Endothelial cell of umbilical vein (primary cell): ENCODE results near the gene TEX28. TPM values are rescaled to one million over a fixed set of nuclear protein-coding genes. Genes with fewer than 3 reads are reported as not detected.
"Not testable (repeated sequence)": the region's sequence is repeated elsewhere in the genome, so short reads cannot be mapped to it uniquely, and the experiment has no call there.

ENCODE experiments used
- BruUV-seq: library from RNA; stranded (reverse); fragments of 400-500 nt; replicated peaks from 2 replicates; lab custom pipeline; 2021; lab: Mats Ljungman, UMichigan
- CTCF ChIA-PET: fragments of 300-600, 350-600 bp; sonication (Branson Sonifier 250); formaldehyde crosslinking; loops from one replicate; lab custom pipeline; 2021; ENCODE audit warnings: antibody characterized with exemption, inconsistent platforms; lab: Charles Lee
- POLR2A ChIA-PET: fragments of 300-600, 350-600 bp; sonication (Branson Sonifier 250); formaldehyde crosslinking; loops from one replicate; lab custom pipeline; 2021; ENCODE audit warnings: antibody characterized with exemption, inconsistent platforms; lab: Charles Lee
- DNase-seq: peaks from one replicate; pipeline ENCODE4 v3.0.0-alpha.2; 2011; ENCODE audit warnings: low read depth, low spot score
- FAIRE-seq: peaks from 2 replicates; lab custom pipeline; 2011; peaks lifted over from hg19 to GRCh38; lab: Jason Lieb, UNC
- H2AFZ ChIP-seq: 2 replicates; pipeline ENCODE4 v1.6.0; 2012; ENCODE audit warnings: low read depth, low read length, control low read depth, inconsistent platforms
- H3K27ac ChIP-seq: 2 replicates; pipeline ENCODE4 v1.5.1; 2011; ENCODE audit warnings: low read depth, mild to moderate bottlenecking, control low read depth, low read length, moderate library complexity; ENCODE audit not compliant: insufficient read depth
- H3K27me3 ChIP-seq, 2 experiments: 2 replicates each; pipeline versions ENCODE4 v1.6.0 to v1.6.1; 2011; ENCODE audit warnings: low read length in 2 of 2, mixed read lengths in 1 of 2; ENCODE audit not compliant: control insufficient read depth in 2 of 2, insufficient read depth in 2 of 2
- H3K36me3 ChIP-seq, 2 experiments: 2 replicates in 1 of 2; 3 replicates in 1 of 2; pipeline ENCODE4 v1.5.1; 2011; ENCODE audit warnings: low read length in 2 of 2, mild to moderate bottlenecking in 1 of 2, moderate library complexity in 1 of 2; ENCODE audit not compliant: control insufficient read depth in 2 of 2, insufficient read depth in 2 of 2; ENCODE audit errors: extremely low read depth in 1 of 2
- H3K4me1 ChIP-seq: 3 replicates; pipeline ENCODE4 v1.5.1; 2011; ENCODE audit warnings: mild to moderate bottlenecking, low read length; ENCODE audit not compliant: control insufficient read depth, insufficient read depth; ENCODE audit errors: extremely low read depth
- H3K4me2 ChIP-seq: 2 replicates; pipeline ENCODE4 v1.6.1; 2011; ENCODE audit warnings: low read length, control low read depth, mixed read lengths; ENCODE audit not compliant: insufficient read depth
- H3K4me3 ChIP-seq, 3 experiments: fragments of 200-600 bp in 1 of 3; sonication (generic), shearing (Covaris generic) in 1 of 3; replicated peaks in 1 of 3; 2 replicates each; pipeline ENCODE4 v1.5.1; 2011 to 2016; ENCODE audit warnings: control low read depth in 3 of 3, low read length in 3 of 3, mild to moderate bottlenecking in 2 of 3, inconsistent platforms in 1 of 3, low read depth in 1 of 3, moderate library complexity in 1 of 3; ENCODE audit not compliant: insufficient read depth in 1 of 3
- H3K79me2 ChIP-seq: 2 replicates; pipeline ENCODE4 v1.6.0; 2012; ENCODE audit warnings: low read length, inconsistent platforms; ENCODE audit not compliant: control insufficient read depth, insufficient read depth
- H3K9ac ChIP-seq: replicated peaks from 2 replicates; pipeline ENCODE3; 2011; ENCODE audit warnings: low read length, control low read depth; ENCODE audit not compliant: insufficient read depth; ENCODE audit errors: extremely low read depth
- H3K9me1 ChIP-seq: replicated peaks from 3 replicates; pipeline ENCODE4 v1.6.0; 2011; ENCODE audit warnings: mild to moderate bottlenecking, low read length; ENCODE audit not compliant: control insufficient read depth, insufficient read depth; ENCODE audit errors: extremely low read depth
- H3K9me3 ChIP-seq: replicated peaks from 2 replicates; pipeline ENCODE4 v1.5.1; 2012; ENCODE audit warnings: low read length, inconsistent platforms; ENCODE audit not compliant: control insufficient read depth, insufficient read depth
- H4K20me1 ChIP-seq: replicated peaks from 2 replicates; pipeline ENCODE3; 2011; ENCODE audit warnings: mild to moderate bottlenecking, low read length; ENCODE audit not compliant: control insufficient read depth, insufficient read depth; ENCODE audit errors: extremely low read depth
- CTCF ChIP-seq, 2 donors: IDR thresholded peaks; 1 replicate in 1 of 2; 2 replicates in 1 of 2; pipeline ENCODE4 v1.5.1; 2011; ENCODE audit warnings: low read length in 2 of 2, mild to moderate bottlenecking in 2 of 2, moderate library complexity in 2 of 2, control low read depth in 1 of 2, inconsistent platforms in 1 of 2, low read depth in 1 of 2; ENCODE audit not compliant: insufficient read depth in 1 of 2; ENCODE audit errors: extremely low read depth in 1 of 2
- EZH2 ChIP-seq: IDR thresholded peaks from 2 replicates; pipeline ENCODE4 v1.6.1; 2012; ENCODE audit warnings: borderline replicate concordance, low read depth, mild to moderate bottlenecking, moderate library complexity, low read length, inconsistent platforms; ENCODE audit not compliant: severe bottlenecking
- FOS ChIP-seq: IDR thresholded peaks from 2 replicates; pipeline ENCODE4 v1.6.1; 2011; ENCODE audit warnings: mild to moderate bottlenecking, low read length, moderate library complexity, borderline replicate concordance; ENCODE audit not compliant: insufficient read depth
- GATA2 ChIP-seq: IDR thresholded peaks from 2 replicates; pipeline ENCODE4 v1.7.0; 2011; ENCODE audit warnings: low read depth, mild to moderate bottlenecking, moderate library complexity, mixed read lengths, low read length; ENCODE audit not compliant: insufficient read length, insufficient read depth
- JUN ChIP-seq: IDR thresholded peaks from 2 replicates; pipeline ENCODE4 v1.6.1; 2011; ENCODE audit warnings: borderline replicate concordance, low read depth; ENCODE audit not compliant: insufficient read length, insufficient read depth
- MAX ChIP-seq: IDR thresholded peaks from 2 replicates; pipeline ENCODE4 v1.6.1; 2011; ENCODE audit not compliant: insufficient read depth, insufficient read length
- MYC ChIP-seq: IDR thresholded peaks from one replicate; pipeline ENCODE4 v1.6.1; 2011; ENCODE audit warnings: mild to moderate bottlenecking, low read depth, low read length
- POLR2A ChIP-seq: IDR thresholded peaks from 2 replicates; pipeline ENCODE4 v1.6.1; 2012; ENCODE audit warnings: low read depth, mild to moderate bottlenecking, control low read depth, low read length
- POLR2AphosphoS5 ChIP-seq: IDR thresholded peaks from 2 replicates; pipeline ENCODE4 v1.6.1; 2012; ENCODE audit warnings: low read depth, mild to moderate bottlenecking, control low read depth, low read length, moderate library complexity; ENCODE audit not compliant: insufficient read depth
- dilution Hi-C: fragments of 300-500 bp; cut with MboI; formaldehyde crosslinking; loops from one replicate; pipeline ENCODE4 v1.15.0; 2019; ENCODE audit warnings: low sequenced_read_pairs; ENCODE audit not compliant: extremely low pct_ligation_motif_present
- intact Hi-C: fragments of 100-400 bp; cut with micrococcal nuclease; formaldehyde crosslinking; loops from one replicate; pipeline ENCODE4 v1.10.0; 2022
- polyA plus RNA-seq, 4 experiments: library from polyadenylated mRNA; depleted of rRNA in 3 of 4; stranded (reverse) in 3 of 4; unstranded in 1 of 4; fragments of >200 nt; gene quantifications; 2 replicates each; pipeline versions ENCODE4 v1.2.1 to v1.2.3, GENCODE V29; 2011 to 2012; ENCODE audit warnings: missing spikeins in 1 of 4
- total RNA-seq: library from RNA; stranded (reverse); gene quantifications from 2 replicates; pipeline ENCODE4 v1.2.3, GENCODE V29; 2021

Gene TEX28
- total and polyA plus RNA-seq, 2 donors (not counting 3 experiments of a cell fraction or from before 2014, with no cell fraction given), result not detected

GRCh38 chrX:154303476-154303875 is 8.6 kb upstream of the TEX28 start:
- no peaks in the 10 kb centered on the region for H3K4me1 ChIP-seq
- BruUV-seq, result no TSS peak
- H3K4me3 ChIP-seq, result no peak overlapping the region
- ChIA-PET POLR2A (no interaction called here), CTCF (no interaction called here)
- H3K36me3 ChIP-seq, result no peaks in the 10 kb centered on the region
- intact Hi-C loops (no loop called here), dilution Hi-C loops (no loop called here)
- FAIRE-seq (no peak), DNase-seq (no peak)
- no peaks in the 10 kb centered on the region for H3K9me3 ChIP-seq
- H3K4me2 ChIP-seq, result no peak overlapping the region
- H3K27me3 ChIP-seq, result no peaks in the 10 kb centered on the region
- H3K9me1 ChIP-seq, result no peaks in the 10 kb centered on the region
- H3K79me2 ChIP-seq, result no peaks in the 10 kb centered on the region
- no peak overlapping the region for H3K27ac ChIP-seq
- no peak overlapping the region for H2AFZ ChIP-seq
- TF ChIP-seq CTCF (IDR thresholded peaks at IDR 0.05; ENCODE audit: extremely low read depth in 1 of 2, insufficient read depth in 1 of 2, low read depth in 1 of 2, low read length in 2 of 2) (no peak), MYC (no peak), GATA2 (no peak), FOS (no peak), EZH2 (no peak), POLR2AphosphoS5 (no peak), POLR2A (no peak), JUN (no peak), MAX (no peak)
- H3K9ac ChIP-seq, result no peak overlapping the region
- no peaks in the 10 kb centered on the region for H4K20me1 ChIP-seq

- H2AFZ ChIP-seq, H3K4me2 ChIP-seq, POLR2A ChIA-PET, H3K36me3 ChIP-seq, intact Hi-C loops, H3K9me1 ChIP-seq, H3K27ac ChIP-seq, H3K9me3 ChIP-seq, dilution Hi-C loops, H3K79me2 ChIP-seq, H4K20me1 ChIP-seq, FAIRE-seq, H3K27me3 ChIP-seq, DNase-seq, H3K4me1 ChIP-seq, H3K4me3 ChIP-seq, H3K9ac ChIP-seq, CTCF ChIA-PET, BruUV-seq: not testable (repeated sequence)
Measured at GRCh38 chrX:154302998-154303397, 8.1 kb upstream of the TEX28 start.
